ENCODE data around the gene HMOX2.

GRCh38 chr16:4512473-4512872 is 36.3 kb downstream of the HMOX2 start:
- TF ChIP-seq POLR2A (IDR thresholded peaks at IDR 0.05) (no peak), CTCF (IDR thresholded peaks at IDR 0.05) (no peak)

Data from heart left ventricle (tissue), 13 donors.